ENCODE results near the gene SRSF4. TPM values are rescaled to one million over a fixed set of nuclear protein-coding genes. Genes with fewer than 3 reads are reported as not detected.

The SRSF4 gene
- total and polyA plus RNA-seq, 7 experiments from 2014 or later, result 76.1 to 123 (median 79.9) TPM

DNA sequence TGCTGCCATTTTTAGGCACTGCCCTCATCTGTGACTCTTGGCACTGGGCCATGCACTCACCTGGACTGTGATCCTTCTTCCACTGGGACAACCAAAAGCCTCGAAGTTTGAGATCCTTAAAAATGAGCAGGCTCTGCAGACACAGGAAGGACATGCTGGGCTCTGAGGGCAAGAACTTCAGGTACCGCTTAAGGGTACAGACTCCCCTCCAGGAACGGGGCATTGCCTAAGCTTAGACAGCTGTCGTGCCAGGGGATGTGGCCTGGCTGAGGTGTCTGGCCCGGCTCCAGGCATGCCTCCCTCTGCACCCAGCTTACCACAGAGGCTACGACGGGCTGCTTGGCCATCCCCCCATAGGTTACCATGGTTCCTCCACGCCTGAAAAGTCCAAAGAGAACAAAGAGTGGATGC, 14.2 kb upstream of the SRSF4 start:
- H3K27ac Mint-ChIP-seq, result peak overlapping the region in 1 of 9 donors; percentile 18
- ATAC-seq, result no peak
- Histone ChIP-seq H3K36me3 (ENCODE audit: control insufficient read depth in 2 of 3, insufficient read depth in 3 of 3, low read length in 3 of 3) (peaks cover 0 to 42% (median 3%) of the 10 kb centered on the region in 3 experiments), H3K4me3 (ENCODE audit: low read length) (no peak overlapping the region), H3K27me3 (ENCODE audit: control insufficient read depth in 2 of 2, insufficient read depth in 2 of 2, low read length in 2 of 2) (no peaks in the 10 kb centered on the region), H3K4me1 (ENCODE audit: control insufficient read depth in 2 of 2, insufficient read depth in 2 of 2, low read length in 2 of 2) (no peaks in the 10 kb centered on the region), H3K9me3 (ENCODE audit: control insufficient read depth in 2 of 3, low read length in 3 of 3) (no peaks in the 10 kb centered on the region), H3K27ac (ENCODE audit: low read depth, low read length) (no peak overlapping the region)
- no peaks in the 10 kb centered on the region for H3K4me1 Mint-ChIP-seq
- intact Hi-C loops (cut with micrococcal nuclease), result no loop called here
- ChIA-PET CTCF (interaction anchor here (8.1 kb wide), 1 partner anchor 15 kb away, joined by 46 read pairs; the partner anchor contains the start of gene SRSF4), POLR2A (no interaction called here)
- peaks cover 0 to 2% (median 0%) of the 10 kb centered on the region in 11 donors for H3K9me3 Mint-ChIP-seq
- no peak for DNase-seq
- H3K36me3 Mint-ChIP-seq, result peaks cover 0 to 27% (median 7%) of the 10 kb centered on the region in 5 donors
- no peaks in the 10 kb centered on the region for H3K27me3 Mint-ChIP-seq
- H3K4me3 Mint-ChIP-seq, result no peak overlapping the region

DNA sequence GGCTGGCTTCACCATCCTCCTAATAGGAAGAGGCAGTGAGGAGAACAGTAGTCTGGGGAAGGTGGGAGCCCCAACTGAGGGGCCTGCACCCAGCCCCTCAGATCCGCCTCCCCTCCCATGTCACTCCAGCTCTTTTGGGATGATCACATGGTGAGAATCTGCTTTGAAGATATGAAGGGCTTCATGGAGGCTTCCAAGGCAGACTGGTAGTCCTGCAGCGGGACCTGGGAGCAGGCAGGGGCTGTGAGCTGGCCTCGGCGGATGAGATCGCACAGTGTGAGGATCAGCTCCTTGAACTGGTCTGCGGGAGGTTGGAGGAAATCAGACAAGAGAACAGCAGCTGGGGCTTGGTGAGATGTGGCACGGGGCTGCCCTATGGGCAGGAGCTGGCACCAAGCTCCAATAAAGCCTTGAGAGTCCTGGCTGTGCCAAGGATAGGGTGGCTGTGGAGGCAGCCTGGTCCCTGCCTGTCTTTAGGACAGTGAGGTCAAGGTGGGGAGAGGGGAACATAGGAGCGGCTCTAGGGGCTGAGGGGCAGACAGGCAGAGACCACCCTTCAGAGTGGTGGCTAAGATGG, 12.3 kb upstream of the SRSF4 start:
- Mint-ChIP-seq H3K27ac (no peak overlapping the region), H3K27me3 (no peaks in the 10 kb centered on the region), H3K36me3 (peaks cover 0 to 21% (median 9%) of the 10 kb centered on the region in 5 donors), H3K4me1 (no peaks in the 10 kb centered on the region), H3K9me3 (peaks cover 0 to 4% (median 0%) of the 10 kb centered on the region in 11 donors), H3K4me3 (no peak overlapping the region)
- intact Hi-C loops (cut with micrococcal nuclease), result no loop called here
- Histone ChIP-seq H3K4me1 (ENCODE audit: control insufficient read depth in 2 of 2, insufficient read depth in 2 of 2, low read length in 2 of 2) (no peaks in the 10 kb centered on the region), H3K27me3 (ENCODE audit: control insufficient read depth in 2 of 2, insufficient read depth in 2 of 2, low read length in 2 of 2) (no peaks in the 10 kb centered on the region), H3K9me3 (ENCODE audit: control insufficient read depth in 2 of 3, low read length in 3 of 3) (no peaks in the 10 kb centered on the region), H3K36me3 (ENCODE audit: control insufficient read depth in 2 of 3, insufficient read depth in 3 of 3, low read length in 3 of 3) (peaks cover 0 to 32% (median 3%) of the 10 kb centered on the region in 3 experiments), H3K27ac (ENCODE audit: low read depth, low read length) (no peak overlapping the region), H3K4me3 (ENCODE audit: low read length) (no peak overlapping the region)
- ATAC-seq, result no peak
- CTCF ChIA-PET, result interaction anchor here (0.5 kb wide), 1 partner anchor 295 kb away, joined by 3 read pairs; no protein-coding TSS in a partner anchor
- POLR2A ChIA-PET, result no interaction called here
- DNase-seq, result no peak

DNA sequence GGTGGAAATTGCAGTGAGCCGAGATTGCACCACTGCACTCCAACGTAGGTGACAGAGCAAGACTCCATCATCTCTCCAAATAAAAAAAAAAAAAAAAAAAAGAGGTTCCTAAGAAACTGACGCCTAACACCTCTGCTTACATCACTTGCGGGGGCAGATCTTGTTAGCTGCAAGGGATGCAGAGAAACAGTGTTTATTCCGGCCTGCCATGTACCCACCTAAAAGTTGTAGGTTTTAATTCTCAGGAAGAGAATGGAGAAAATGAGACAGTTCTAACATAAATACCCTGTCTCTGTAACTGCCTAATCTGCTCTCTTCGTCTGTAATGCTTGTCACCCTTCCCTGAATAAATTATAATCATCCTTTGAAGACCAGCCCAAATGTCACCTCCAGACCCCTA, 9.0 kb upstream of the SRSF4 start:
- CTCF ChIA-PET, result no interaction called here
- intact Hi-C loops (cut with micrococcal nuclease), result no loop called here
- no peak for DNase-seq
- POLR2A ChIA-PET, result interaction anchor here (0.6 kb wide), 1 partner anchor 853 kb away, joined by 3 read pairs; no protein-coding TSS in a partner anchor
- Mint-ChIP-seq H3K27ac (no peak overlapping the region), H3K9me3 (peaks cover 0 to 4% (median 0%) of the 10 kb centered on the region in 11 donors), H3K27me3 (no peaks in the 10 kb centered on the region), H3K4me1 (no peaks in the 10 kb centered on the region), H3K4me3 (no peak overlapping the region), H3K36me3 (peaks cover 0 to 17% (median 9%) of the 10 kb centered on the region in 5 donors)
- Histone ChIP-seq H3K9me3 (ENCODE audit: control insufficient read depth in 2 of 3, low read length in 3 of 3) (no peaks in the 10 kb centered on the region), H3K4me1 (ENCODE audit: control insufficient read depth in 2 of 2, insufficient read depth in 2 of 2, low read length in 2 of 2) (no peaks in the 10 kb centered on the region), H3K27ac (ENCODE audit: low read depth, low read length) (no peak overlapping the region), H3K4me3 (ENCODE audit: low read length) (no peak overlapping the region), H3K27me3 (ENCODE audit: control insufficient read depth in 2 of 2, insufficient read depth in 2 of 2, low read length in 2 of 2) (no peaks in the 10 kb centered on the region), H3K36me3 (ENCODE audit: control insufficient read depth in 2 of 3, insufficient read depth in 3 of 3, low read length in 3 of 3) (peaks cover 0 to 21% (median 3%) of the 10 kb centered on the region in 3 experiments)
- ATAC-seq, result no peak

DNA sequence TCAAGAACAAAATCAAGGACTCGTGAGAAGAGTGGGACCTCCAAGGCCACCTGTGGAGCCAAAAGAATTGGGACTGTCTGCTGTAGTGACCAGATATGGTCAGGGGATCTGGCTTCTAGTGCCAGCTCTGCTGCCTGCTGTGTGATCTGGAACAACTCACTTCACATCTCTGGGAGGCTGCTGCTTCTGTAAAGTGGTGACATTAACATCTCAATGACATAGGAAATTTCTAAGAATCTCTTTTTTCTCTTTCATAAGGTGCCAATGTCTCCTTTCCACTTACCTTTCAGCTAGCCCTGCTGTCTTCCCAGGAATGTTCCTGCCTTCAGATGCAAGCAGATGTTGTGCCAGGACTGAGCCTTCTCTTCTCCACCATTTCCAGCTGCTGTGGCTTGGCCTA, 5.0 kb upstream of the SRSF4 start:
- Mint-ChIP-seq H3K9me3 (peaks cover 0 to 4% (median 0%) of the 10 kb centered on the region in 11 donors), H3K27me3 (no peaks in the 10 kb centered on the region), H3K4me1 (peaks cover 1 to 14% (median 12%) of the 10 kb centered on the region in 7 donors), H3K36me3 (peaks cover 0 to 5% (median 4%) of the 10 kb centered on the region in 5 donors), H3K4me3 (no peak overlapping the region), H3K27ac (no peak overlapping the region)
- H3K36me3 ChIP-seq (ENCODE audit: control insufficient read depth in 2 of 3, insufficient read depth in 3 of 3, low read length in 3 of 3), result no peaks in the 10 kb centered on the region
- no peak overlapping the region for H3K27ac ChIP-seq (ENCODE audit: low read depth, low read length)
- H3K4me3 ChIP-seq (ENCODE audit: low read length), result no peak overlapping the region
- DNase-seq, result no peak
- ChIA-PET CTCF (interaction anchor here (0.8 to 1.2 kb wide), 2 partner anchors 13 to 15 kb away, joined by 3 read pairs; no protein-coding TSS in a partner anchor), POLR2A (no interaction called here)
- peaks cover 0 to 4% of the 10 kb centered on the region in 2 donors for H3K4me1 ChIP-seq (ENCODE audit: control insufficient read depth in 2 of 2, insufficient read depth in 2 of 2, low read length in 2 of 2)
- no peaks in the 10 kb centered on the region for H3K9me3 ChIP-seq (ENCODE audit: control insufficient read depth in 2 of 3, low read length in 3 of 3)
- H3K27me3 ChIP-seq (ENCODE audit: control insufficient read depth in 2 of 2, insufficient read depth in 2 of 2, low read length in 2 of 2), result no peaks in the 10 kb centered on the region
- no peak for ATAC-seq
- intact Hi-C loops (cut with micrococcal nuclease), result loop anchor here (10.0 kb wide), 2 partner anchors 412 to 1878 kb away; partner anchors contain the start of gene PUM1 (in 1 of the 2)

DNA sequence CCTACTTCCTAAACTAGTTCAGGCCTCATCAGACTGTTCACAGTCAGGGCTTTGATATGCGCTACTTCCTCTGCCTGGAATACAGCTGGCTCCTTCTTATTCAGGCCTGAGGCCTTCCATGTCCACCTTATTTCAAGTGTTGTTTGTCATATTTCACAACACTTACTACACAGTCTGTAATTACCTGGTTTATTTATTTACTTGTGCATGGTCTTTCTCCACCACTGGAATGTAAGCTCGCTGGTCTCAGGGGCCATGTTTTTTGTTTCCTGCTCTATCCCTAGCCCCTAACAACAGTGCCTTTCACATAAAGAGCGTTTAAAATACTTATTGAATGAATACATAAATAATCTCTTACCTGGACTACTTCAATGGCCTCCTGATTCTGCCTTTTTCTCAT, 4.6 kb upstream of the SRSF4 start:
- no peaks in the 10 kb centered on the region for H3K27me3 Mint-ChIP-seq
- no peak for DNase-seq
- H3K4me3 Mint-ChIP-seq, result no peak overlapping the region
- Histone ChIP-seq H3K36me3 (ENCODE audit: control insufficient read depth in 2 of 3, insufficient read depth in 3 of 3, low read length in 3 of 3) (peaks cover 0 to 3% (median 0%) of the 10 kb centered on the region in 3 experiments), H3K4me3 (ENCODE audit: low read length) (no peak overlapping the region), H3K27me3 (ENCODE audit: control insufficient read depth in 2 of 2, insufficient read depth in 2 of 2, low read length in 2 of 2) (no peaks in the 10 kb centered on the region), H3K9me3 (ENCODE audit: control insufficient read depth in 2 of 3, low read length in 3 of 3) (no peaks in the 10 kb centered on the region), H3K27ac (ENCODE audit: low read depth, low read length) (no peak overlapping the region), H3K4me1 (ENCODE audit: control insufficient read depth in 2 of 2, insufficient read depth in 2 of 2, low read length in 2 of 2) (peaks cover 0 to 4% of the 10 kb centered on the region in 2 donors)
- H3K36me3 Mint-ChIP-seq, result peaks cover 0 to 5% (median 4%) of the 10 kb centered on the region in 5 donors
- H3K9me3 Mint-ChIP-seq, result peaks cover 0 to 4% (median 0%) of the 10 kb centered on the region in 11 donors
- intact Hi-C loops (cut with micrococcal nuclease), result loop anchor here (10.0 kb wide), 2 partner anchors 411 to 1879 kb away; partner anchors contain the start of gene PUM1 (in 1 of the 2)
- peaks cover 1 to 14% (median 12%) of the 10 kb centered on the region in 7 donors for H3K4me1 Mint-ChIP-seq
- H3K27ac Mint-ChIP-seq, result no peak overlapping the region
- ATAC-seq, result no peak
- ChIA-PET POLR2A (no interaction called here), CTCF (interaction anchor here (1.2 kb wide), 1 partner anchor 16 kb away, joined by 3 read pairs; no protein-coding TSS in a partner anchor)

DNA sequence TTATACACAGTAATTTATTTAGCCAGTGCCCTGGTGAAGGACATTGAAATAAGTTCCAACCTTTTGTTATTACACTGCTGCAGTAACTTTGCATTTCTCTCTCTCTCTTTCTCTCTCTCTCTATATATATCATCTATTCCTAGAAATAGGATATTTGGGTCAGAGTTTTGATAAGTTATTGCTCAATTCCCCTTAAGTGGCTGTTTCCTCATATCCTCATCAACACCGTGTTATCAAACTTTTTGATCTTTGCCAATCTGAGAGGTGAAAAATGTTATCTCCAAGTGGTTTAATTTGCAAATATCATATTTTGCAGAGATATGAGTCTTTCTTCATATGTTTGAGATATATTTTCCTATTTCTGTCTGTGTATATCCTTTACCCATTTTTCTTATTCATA, 1.6 kb upstream of the SRSF4 start:
- Mint-ChIP-seq H3K36me3 (peaks cover 5 to 15% (median 8%) of the 10 kb centered on the region in 5 donors), H3K27me3 (no peaks in the 10 kb centered on the region), H3K4me1 (peaks cover 23 to 39% (median 36%) of the 10 kb centered on the region in 7 donors), H3K27ac (peak overlapping the region in 5 of 9 donors; percentile 22 to 95 (median 88)), H3K4me3 (peak overlapping the region in 9 of 10 donors; percentile 1 to 94 (median 64)), H3K9me3 (no peaks in the 10 kb centered on the region)
- ChIA-PET CTCF (no interaction called here), POLR2A (interaction anchor here (1.5 to 3.2 kb wide), 6 partner anchors 14 to 854 kb away, joined by 3 to 15 read pairs (median 14); partner anchors contain the start of genes MECR, MED18 and YTHDF2)
- no peak overlapping the region for H3K4me3 ChIP-seq (ENCODE audit: low read length)
- H3K27me3 ChIP-seq (ENCODE audit: control insufficient read depth in 2 of 2, insufficient read depth in 2 of 2, low read length in 2 of 2), result no peaks in the 10 kb centered on the region
- no peak overlapping the region for H3K27ac ChIP-seq (ENCODE audit: low read depth, low read length)
- no peaks in the 10 kb centered on the region for H3K9me3 ChIP-seq (ENCODE audit: control insufficient read depth in 2 of 3, low read length in 3 of 3)
- H3K4me1 ChIP-seq (ENCODE audit: control insufficient read depth in 2 of 2, insufficient read depth in 2 of 2, low read length in 2 of 2), result peaks cover 21% of the 10 kb centered on the region in 2 donors
- no peak for ATAC-seq
- intact Hi-C loops (cut with micrococcal nuclease), result loop anchor here (2.0 to 10.0 kb wide), 12 partner anchors 20 to 1882 kb away; partner anchors contain the start of genes EYA3 (in 1 of the 2), GMEB1 (in 1 of the 2), MECR (in 1 of the 2) and PUM1 (in 1 of the 2)
- peaks cover 0 to 7% (median 0%) of the 10 kb centered on the region in 3 experiments for H3K36me3 ChIP-seq (ENCODE audit: control insufficient read depth in 2 of 3, insufficient read depth in 3 of 3, low read length in 3 of 3)
- DNase-seq, result no peak
